ENCODE measurements around the gene TBC1D4.

The TBC1D4 gene

GRCh38 chr13:75324413-75324940 lies 157.5 kb downstream of the TBC1D4 start:
- TF ChIP-seq CTCF (IDR thresholded peaks at IDR 0.05) (no peak), ZFX (IDR thresholded peaks at IDR 0.05; ENCODE audit: borderline replicate concordance) (no peak)
- no peak overlapping the region for H3K27ac ChIP-seq

- TF ChIP-seq ZFX (IDR thresholded peaks at IDR 0.05; ENCODE audit: borderline replicate concordance) = no peak
- no peak for TF ChIP-seq CTCF (IDR thresholded peaks at IDR 0.05)
- H3K27ac ChIP-seq = no peak overlapping the region
Observed at GRCh38 chr13:75321084-75321483, 160.9 kb downstream of the TBC1D4 start.

GRCh38 chr13:75319254-75319653 lies 162.7 kb downstream of the TBC1D4 start:
- H3K27ac ChIP-seq = no peak overlapping the region
- TF ChIP-seq CTCF (IDR thresholded peaks at IDR 0.05) = no peak
- no peak for TF ChIP-seq ZFX (IDR thresholded peaks at IDR 0.05; ENCODE audit: borderline replicate concordance)

GRCh38 chr13:75318138-75318833 lies 163.7 kb downstream of the TBC1D4 start:
- no peak for TF ChIP-seq CTCF (IDR thresholded peaks at IDR 0.05)
- TF ChIP-seq ZFX (IDR thresholded peaks at IDR 0.05; ENCODE audit: borderline replicate concordance) = no peak
- H3K27ac ChIP-seq = no peak overlapping the region

- TF ChIP-seq CTCF (IDR thresholded peaks at IDR 0.05) = no peak
- no peak for TF ChIP-seq ZFX (IDR thresholded peaks at IDR 0.05; ENCODE audit: borderline replicate concordance)
- H3K27ac ChIP-seq = no peak overlapping the region
Observed at GRCh38 chr13:75316427-75316826, 165.5 kb downstream of the TBC1D4 start.

- TF ChIP-seq CTCF (IDR thresholded peaks at IDR 0.05) = no peak
- no peak for TF ChIP-seq ZFX (IDR thresholded peaks at IDR 0.05; ENCODE audit: borderline replicate concordance)
Observed at GRCh38 chr13:75312884-75313520, 169.0 kb downstream of the TBC1D4 start.

GRCh38 chr13:75309981-75310580 lies 171.9 kb downstream of the TBC1D4 start:
- no peak overlapping the region for H3K27ac ChIP-seq
- no peak for TF ChIP-seq ZFX (IDR thresholded peaks at IDR 0.05; ENCODE audit: borderline replicate concordance)
- no peak for TF ChIP-seq CTCF (IDR thresholded peaks at IDR 0.05)

More at GRCh38 chr13:75312884-75313520, 169.0 kb downstream of the TBC1D4 start:
- no peak overlapping the region for H3K27ac ChIP-seq

Measured in 22Rv1 (cell line).